ENCODE measurements around the gene DCAF4. TPM values are rescaled to one million over a fixed set of nuclear protein-coding genes. Genes with fewer than 3 reads are reported as not detected.

The DCAF4 gene, protein sequence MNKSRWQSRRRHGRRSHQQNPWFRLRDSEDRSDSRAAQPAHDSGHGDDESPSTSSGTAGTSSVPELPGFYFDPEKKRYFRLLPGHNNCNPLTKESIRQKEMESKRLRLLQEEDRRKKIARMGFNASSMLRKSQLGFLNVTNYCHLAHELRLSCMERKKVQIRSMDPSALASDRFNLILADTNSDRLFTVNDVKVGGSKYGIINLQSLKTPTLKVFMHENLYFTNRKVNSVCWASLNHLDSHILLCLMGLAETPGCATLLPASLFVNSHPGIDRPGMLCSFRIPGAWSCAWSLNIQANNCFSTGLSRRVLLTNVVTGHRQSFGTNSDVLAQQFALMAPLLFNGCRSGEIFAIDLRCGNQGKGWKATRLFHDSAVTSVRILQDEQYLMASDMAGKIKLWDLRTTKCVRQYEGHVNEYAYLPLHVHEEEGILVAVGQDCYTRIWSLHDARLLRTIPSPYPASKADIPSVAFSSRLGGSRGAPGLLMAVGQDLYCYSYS
- 17.0 and 24.8 TPM in 2 replicates for total RNA-seq (2014; rRNA removed; shearing (Covaris generic))

DNA sequence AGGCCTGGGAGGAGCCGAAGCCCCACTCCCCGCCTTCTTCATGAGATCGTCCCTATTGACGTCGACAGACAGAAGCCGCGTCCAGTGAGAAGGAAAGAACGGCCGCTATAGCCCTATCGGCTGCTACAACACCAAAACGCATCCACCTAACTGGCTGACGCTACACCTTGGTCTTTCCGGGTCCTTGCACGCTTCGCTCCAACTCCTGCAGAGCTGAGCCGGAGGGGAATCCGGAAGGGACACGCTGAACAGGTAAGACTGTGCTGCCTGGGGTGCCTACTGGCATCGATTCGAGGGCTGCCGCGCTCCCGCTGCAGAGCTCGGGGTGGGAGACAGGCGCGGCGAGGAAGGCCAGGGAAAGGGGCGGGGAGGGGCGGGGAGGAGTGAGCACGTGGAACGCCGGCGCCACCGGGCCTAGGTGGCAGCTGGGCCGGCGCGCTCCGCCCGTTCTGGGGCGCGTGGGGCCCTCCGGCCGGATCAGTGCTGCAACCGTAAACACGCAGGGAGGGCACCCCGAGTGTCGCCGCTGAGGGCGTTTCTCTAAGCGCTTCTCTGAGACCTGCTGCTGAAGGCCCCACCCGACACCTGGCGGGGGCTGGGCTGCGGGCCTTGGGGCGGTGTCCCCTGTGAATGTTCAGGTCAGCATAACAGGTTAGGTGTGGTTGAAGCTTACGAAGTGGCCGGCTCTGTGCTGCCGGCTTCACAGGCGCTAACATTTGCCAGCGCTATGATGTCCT, at the start of gene DCAF4:
TSS of gene DCAF4 (plus strand) at position 173 of the 737 bp plus-strand sequence. CDS start 11,515 bp downstream, outside the sequence.
- in situ Hi-C loops (cut with HindIII; ENCODE audit: low sequenced_read_pairs), result no loop called here
- peak; percentile 99 for DNase-seq (ENCODE audit: low spot score)

- DNase-seq (ENCODE audit: low spot score), result peak; percentile 64
- in situ Hi-C loops (cut with HindIII; ENCODE audit: low sequenced_read_pairs), result no loop called here
Measured at GRCh38 chr14:72876710-72877063, 49.6 kb upstream of the DCAF4 start.

DNA sequence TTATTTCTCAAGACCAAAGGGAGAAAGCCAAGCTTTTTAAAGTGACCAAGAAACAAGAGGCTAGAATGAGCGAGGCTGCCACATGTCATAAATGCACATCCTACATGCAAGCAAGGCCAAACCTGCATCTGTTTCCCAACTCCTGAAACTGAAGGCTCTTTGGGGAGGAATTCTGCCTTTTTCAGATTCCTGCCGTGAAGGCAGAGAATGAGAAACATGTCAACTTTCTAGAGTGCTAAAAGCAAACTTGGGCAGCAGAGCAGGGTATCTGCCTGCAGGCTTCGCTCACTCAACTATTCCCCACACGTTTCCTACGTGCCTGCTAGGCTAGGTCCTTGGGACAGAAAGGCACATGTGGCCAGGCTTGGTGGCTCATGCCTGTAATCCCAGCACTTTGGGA, 47.5 kb upstream of the DCAF4 start:
- in situ Hi-C loops (cut with HindIII; ENCODE audit: low sequenced_read_pairs), result no loop called here
- DNase-seq (ENCODE audit: low spot score), result no peak

DNA sequence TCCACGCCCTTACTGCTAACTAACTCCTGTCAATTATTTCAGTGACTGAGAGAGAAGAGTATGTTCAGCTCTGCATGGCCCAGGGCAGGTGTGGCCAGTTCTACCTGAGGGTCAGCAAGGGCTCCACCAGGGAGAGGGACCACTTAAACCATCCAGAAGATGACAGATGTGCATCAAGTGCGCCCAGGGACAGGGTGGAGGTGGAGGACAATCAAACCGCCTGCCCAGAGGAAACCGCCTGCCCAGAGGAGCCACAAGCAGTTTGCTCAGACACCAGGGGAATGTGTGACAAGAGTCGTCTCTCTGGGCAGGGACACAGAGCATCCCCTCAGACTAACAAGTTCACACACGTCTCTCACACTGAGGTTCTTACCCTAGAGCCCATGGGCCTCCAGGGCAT, 46.8 kb upstream of the DCAF4 start:
- in situ Hi-C loops (cut with HindIII; ENCODE audit: low sequenced_read_pairs), result no loop called here
- no peak for DNase-seq (ENCODE audit: low spot score)

GRCh38 chr14:72880164-72880563, 46.1 kb upstream of the DCAF4 start:
- in situ Hi-C loops (cut with HindIII; ENCODE audit: low sequenced_read_pairs), result no loop called here

GRCh38 chr14:72880820-72881219, 45.4 kb upstream of the DCAF4 start:
- DNase-seq (ENCODE audit: low spot score), result no peak
- in situ Hi-C loops (cut with HindIII; ENCODE audit: low sequenced_read_pairs), result no loop called here

More at GRCh38 chr14:72880164-72880563, 46.1 kb upstream of the DCAF4 start:
- no peak for DNase-seq (ENCODE audit: low spot score)

DNA sequence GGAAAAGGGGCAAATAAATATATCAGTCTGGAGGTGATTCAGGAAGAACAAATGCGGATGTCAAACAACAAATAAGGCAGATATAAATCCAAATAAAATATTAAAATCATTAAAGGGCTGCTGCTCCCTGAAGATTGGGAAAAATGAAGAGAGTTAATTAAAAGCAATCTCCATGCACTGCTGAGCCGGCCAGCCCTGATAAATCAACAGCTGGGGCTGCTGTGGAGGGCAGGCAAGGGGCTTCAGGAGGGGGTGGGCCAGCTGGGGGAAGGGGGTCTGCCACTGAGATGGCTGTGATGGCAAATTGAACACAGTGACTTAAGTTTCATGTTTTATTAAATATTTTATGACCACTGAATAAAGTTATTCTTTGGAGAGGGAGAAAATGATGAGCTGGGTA, 44.7 kb upstream of the DCAF4 start:
- in situ Hi-C loops (cut with HindIII; ENCODE audit: low sequenced_read_pairs), result no loop called here
- DNase-seq (ENCODE audit: low spot score), result no peak

- in situ Hi-C loops (cut with HindIII; ENCODE audit: low sequenced_read_pairs), result no loop called here
- DNase-seq (ENCODE audit: low spot score), result no peak
Measured at GRCh38 chr14:72882047-72882446, 44.2 kb upstream of the DCAF4 start.

- DNase-seq (ENCODE audit: low spot score), result no peak
- in situ Hi-C loops (cut with HindIII; ENCODE audit: low sequenced_read_pairs), result no loop called here
Measured at GRCh38 chr14:72882463-72882862, 43.8 kb upstream of the DCAF4 start.

DNA sequence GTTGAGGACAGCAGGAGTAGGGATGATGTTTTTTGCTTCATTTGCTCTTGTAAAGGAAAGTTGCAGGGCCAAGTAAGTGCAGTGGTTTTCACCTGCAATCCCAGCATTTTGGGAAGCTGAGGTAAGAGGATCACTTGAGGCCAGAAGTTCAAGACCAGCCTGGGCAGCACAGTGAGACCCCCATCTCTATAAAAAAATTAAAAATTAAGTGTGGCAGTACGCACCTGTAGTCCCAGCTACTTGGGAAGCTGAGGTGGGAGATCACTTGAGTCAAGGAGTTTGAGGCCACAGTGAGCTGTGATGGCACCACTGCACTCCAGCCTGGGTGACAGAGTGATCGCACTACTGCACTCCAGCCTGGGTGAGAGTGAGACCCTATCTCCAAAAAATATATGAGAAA, 43.2 kb upstream of the DCAF4 start:
- in situ Hi-C loops (cut with HindIII; ENCODE audit: low sequenced_read_pairs), result no loop called here
- DNase-seq (ENCODE audit: low spot score), result no peak

GRCh38 chr14:72883961-72884360, 42.3 kb upstream of the DCAF4 start:
- DNase-seq (ENCODE audit: low spot score), result no peak
- in situ Hi-C loops (cut with HindIII; ENCODE audit: low sequenced_read_pairs), result no loop called here

- in situ Hi-C loops (cut with HindIII; ENCODE audit: low sequenced_read_pairs), result no loop called here
- DNase-seq (ENCODE audit: low spot score), result no peak
Measured at GRCh38 chr14:72884386-72884785, 41.9 kb upstream of the DCAF4 start.

DNA sequence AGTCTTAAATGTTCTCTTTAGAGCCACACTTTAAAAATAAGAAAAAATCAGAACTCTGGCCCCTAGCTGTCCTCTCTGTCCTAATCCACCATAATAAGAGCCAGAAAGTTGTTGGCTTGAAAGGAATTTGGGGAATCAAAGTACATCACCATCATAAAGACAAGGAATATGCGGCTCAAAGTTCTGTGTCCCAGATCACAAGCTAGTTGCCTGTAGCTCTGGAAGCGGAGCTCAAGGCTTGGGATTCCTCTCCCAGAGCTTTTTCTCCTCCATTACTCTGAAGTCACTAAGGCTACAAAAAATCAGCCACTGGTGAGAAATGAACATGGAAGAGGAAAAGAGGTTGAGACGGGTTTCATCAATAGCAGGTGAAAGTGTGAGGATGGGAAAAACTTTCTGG, 38.8 kb upstream of the DCAF4 start:
- in situ Hi-C loops (cut with HindIII; ENCODE audit: low sequenced_read_pairs), result no loop called here
- no peak for DNase-seq (ENCODE audit: low spot score)

DNA sequence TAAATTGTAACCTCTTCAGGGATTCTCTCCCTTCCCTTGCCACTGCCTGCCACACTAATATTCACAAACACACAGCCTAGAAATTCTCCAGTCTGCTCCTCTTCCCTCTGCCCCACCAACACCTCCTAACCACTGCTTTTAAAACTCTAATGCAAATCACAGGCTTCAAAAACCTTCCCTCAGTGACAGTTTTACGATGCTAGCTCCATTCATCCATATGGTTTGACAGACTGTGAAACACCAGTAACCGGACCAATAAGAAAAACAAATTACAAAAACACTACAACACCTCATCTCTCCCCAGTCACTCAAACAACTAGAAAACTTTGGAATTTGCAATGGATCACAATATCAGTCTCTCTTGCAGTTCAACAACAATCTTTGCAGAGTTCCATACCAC, 38.1 kb upstream of the DCAF4 start:
- no peak for DNase-seq (ENCODE audit: low spot score)
- in situ Hi-C loops (cut with HindIII; ENCODE audit: low sequenced_read_pairs), result no loop called here

DNA sequence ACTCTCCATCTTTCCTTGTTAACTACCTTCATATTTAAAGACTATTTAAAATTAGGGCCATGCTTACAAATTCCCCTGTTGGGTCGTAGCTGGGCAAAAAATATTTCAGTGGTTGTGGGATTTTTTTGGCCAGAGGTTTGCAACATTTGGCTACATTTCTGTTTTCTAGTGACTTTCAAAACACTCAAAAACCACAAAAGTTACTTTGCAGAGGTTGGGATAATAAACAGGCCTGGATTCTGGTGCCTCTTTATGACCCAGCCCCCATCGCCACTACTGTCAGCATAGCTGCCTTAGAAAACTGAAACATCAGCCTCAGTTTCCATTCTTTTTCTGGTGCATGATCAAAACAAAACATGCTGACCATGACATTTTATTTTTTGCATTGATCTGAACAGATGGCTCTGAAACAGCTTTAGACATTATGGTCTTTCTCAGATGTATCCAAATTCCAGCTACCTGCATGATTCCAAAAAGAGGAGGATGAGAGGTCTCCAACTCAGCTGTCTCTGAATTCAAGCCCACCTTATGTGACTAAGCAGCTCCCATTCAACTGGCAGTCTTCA, 37.5 kb upstream of the DCAF4 start:
- DNase-seq (ENCODE audit: low spot score), result no peak
- in situ Hi-C loops (cut with HindIII; ENCODE audit: low sequenced_read_pairs), result no loop called here

- no peak for DNase-seq (ENCODE audit: low spot score)
- in situ Hi-C loops (cut with HindIII; ENCODE audit: low sequenced_read_pairs), result no loop called here
Measured at GRCh38 chr14:72889366-72889765, 36.9 kb upstream of the DCAF4 start.

- DNase-seq (ENCODE audit: low spot score), result no peak
- in situ Hi-C loops (cut with HindIII; ENCODE audit: low sequenced_read_pairs), result no loop called here
Measured at GRCh38 chr14:72891666-72892102, 34.6 kb upstream of the DCAF4 start.

GRCh38 chr14:72892103-72892878, 34.0 kb upstream of the DCAF4 start:
- DNase-seq (ENCODE audit: low spot score), result peak; percentile 58
- in situ Hi-C loops (cut with HindIII; ENCODE audit: low sequenced_read_pairs), result no loop called here

GRCh38 chr14:72892879-72893635, 33.2 kb upstream of the DCAF4 start:
- DNase-seq (ENCODE audit: low spot score), result peak; percentile 62
- in situ Hi-C loops (cut with HindIII; ENCODE audit: low sequenced_read_pairs), result no loop called here

Measured in G401 (cell line).